Activated T-helper 1 cell treated with anti-CD3 and anti-CD28 coated beads, Interleukin-12 subunit alpha, Interleukin-12 subunit beta, Interleukin-2, Interleukin-4 antibody, amounts not matched to agents 30 ng/mL and 10 ng/mL and 1 ng/mL, durations not matched to agents 14 hours and 24 hours and 36 hours (primary cell): ENCODE results near the gene ANXA7. TPM values are rescaled to one million over a fixed set of nuclear protein-coding genes. Genes with fewer than 3 reads are reported as not detected.

Experiments used
- total RNA-seq: library from RNA; stranded (reverse); gene quantifications from 2 replicates; pipeline ENCODE4 v1.2.3, GENCODE V29; 2022

The ANXA7 gene
- total RNA-seq, 1 donor from 2014 or later: 152 TPM

Other genes starting within 250 kb of the ANXA7 start
- 38.0 and 39.5 TPM in 2 replicates for gene ECD, start 246.1 kb downstream of the ANXA7 start, total RNA-seq
- gene FAM149B1, start 245.9 kb downstream of the ANXA7 start, total RNA-seq: 11.1 and 11.3 TPM in 2 replicates
- 55.4 and 55.5 TPM in 2 replicates for gene DNAJC9, start 166.8 kb downstream of the ANXA7 start, total RNA-seq
- 158 and 160 TPM in 2 replicates for gene MRPS16, start 161.4 kb downstream of the ANXA7 start, total RNA-seq
- 0.26 and 0.34 TPM in 2 replicates for gene CFAP70, start 55.2 kb downstream of the ANXA7 start, total RNA-seq
- gene MSS51, start 19.5 kb upstream of the ANXA7 start, total RNA-seq: 3.1 and 3.7 TPM in 2 replicates
- gene PPP3CB, start 82.0 kb upstream of the ANXA7 start, total RNA-seq: 43.6 and 43.9 TPM in 2 replicates
- gene USP54, start 177.3 kb upstream of the ANXA7 start, total RNA-seq: 8.6 and 9.7 TPM in 2 replicates
- not detected in 2 replicates for gene MYOZ1, start 227.4 kb upstream of the ANXA7 start, total RNA-seq
- 0.03 TPM in 1 of 2 replicates, not detected in the other for gene SYNPO2L, start 242.0 kb upstream of the ANXA7 start, total RNA-seq